K562 (cell line): Measurements from ENCODE around the gene AGRP. TPM values are rescaled to one million over a fixed set of nuclear protein-coding genes. Genes with fewer than 3 reads are reported as not detected.

Experiments used
- ATAC-seq: fragments of 200-7000 bp; cut with Tn5 transposase; 3 replicates; pipeline ENCODE4 v1.9.1; 2020; ENCODE audit warnings: moderate library complexity
- BruUV-seq: library from RNA; stranded (reverse); fragments of 400-500 nt; replicated peaks from 2 replicates; lab custom pipeline; 2021; lab: Mats Ljungman, UMichigan
- CTCF ChIA-PET: fragments of 300-600 bp; formaldehyde crosslinking; extraction: SDS; loops from one replicate; lab custom pipeline; 2021; ENCODE audit warnings: low intra/inter-chr PET ratio; lab: Yijun Ruan, JAX
- POLR2A ChIA-PET: fragments of 300-600, 350-650 bp; sonication (Branson Sonifier 250); formaldehyde crosslinking; extraction: SDS; loops from one replicate; lab custom pipeline; 2021; ENCODE audit warnings: antibody characterized with exemption, inconsistent platforms; lab: Yijun Ruan, JAX
- DNase-seq, 4 experiments: peaks; one replicate each; pipeline versions ENCODE4 v3.0.0 to v3.0.0-alpha.2; 2011 to 2018; ENCODE audit warnings: low spot score in 3 of 4, mixed read lengths in 3 of 4; ENCODE audit errors: extremely low read depth in 1 of 4
- FAIRE-seq: peaks from 2 replicates; lab custom pipeline; 2011; peaks lifted over from hg19 to GRCh38; lab: Jason Lieb, UNC
- H2AFZ ChIP-seq: 2 replicates; pipeline ENCODE4 v1.6.0; 2011; ENCODE audit warnings: low read depth, low read length, control low read depth, inconsistent platforms
- H3K27ac ChIP-seq: fragments of 200-600 bp; 3 replicates; pipeline ENCODE4 v1.8.0; 2011; ENCODE audit warnings: low read depth, mild to moderate bottlenecking, control low read depth, inconsistent platforms, low read length, moderate library complexity, mixed read lengths; ENCODE audit errors: extremely low read depth
- H3K27me3 ChIP-seq, 2 experiments: fragments of 300-600 bp in 1 of 2; 2 replicates in 1 of 2; 3 replicates in 1 of 2; pipeline versions ENCODE4 v1.6.0 to v1.8.0; 2011; ENCODE audit warnings: inconsistent platforms in 2 of 2, low read length in 2 of 2, mild to moderate bottlenecking in 1 of 2, mixed read lengths in 1 of 2, moderate library complexity in 1 of 2; ENCODE audit not compliant: control insufficient read depth in 2 of 2, insufficient read depth in 2 of 2
- H3K36me3 ChIP-seq: fragments of 300-600 bp; 3 replicates; pipeline ENCODE4 v1.8.0; 2011; ENCODE audit warnings: mild to moderate bottlenecking, low read length, inconsistent platforms; ENCODE audit not compliant: control insufficient read depth, insufficient read depth
- H3K4me1 ChIP-seq, 2 experiments: fragments of 200-600 bp in 1 of 2; replicated peaks in 1 of 2; 2 replicates in 1 of 2; 3 replicates in 1 of 2; pipeline versions ENCODE4 v1.5.1 to v1.8.0; 2011; ENCODE audit warnings: inconsistent platforms in 2 of 2, low read length in 2 of 2, mild to moderate bottlenecking in 1 of 2, mixed read lengths in 1 of 2, moderate library complexity in 1 of 2; ENCODE audit not compliant: control insufficient read depth in 2 of 2, insufficient read depth in 2 of 2
- H3K4me2 ChIP-seq: 2 replicates; pipeline ENCODE4 v1.6.1; 2011; ENCODE audit warnings: low read length, control low read depth, inconsistent platforms, mixed read lengths; ENCODE audit not compliant: insufficient read depth
- H3K4me3 ChIP-seq: fragments of 200-600 bp; sonication (generic), shearing (Covaris generic); 2 replicates; pipeline ENCODE4 v1.5.1; 2016; ENCODE audit warnings: control low read depth, inconsistent platforms
- H3K79me2 ChIP-seq: fragments of 200-600 bp; 3 replicates; pipeline ENCODE4 v1.8.0; 2011; ENCODE audit warnings: low read length, inconsistent platforms; ENCODE audit not compliant: control insufficient read depth, insufficient read depth
- H3K9ac ChIP-seq, 2 experiments: 2 replicates each; pipeline versions ENCODE4 v1.6.0 to v1.6.1; 2011; ENCODE audit warnings: low read depth in 2 of 2, low read length in 2 of 2, control low read depth in 1 of 2, inconsistent platforms in 1 of 2, mild to moderate bottlenecking in 1 of 2, mixed read lengths in 1 of 2; ENCODE audit not compliant: insufficient read depth in 1 of 2
- H3K9me1 ChIP-seq: one replicate; pipeline ENCODE4 v1.6.0; 2011; ENCODE audit warnings: inconsistent platforms, mild to moderate bottlenecking, low read length, moderate library complexity; ENCODE audit not compliant: control insufficient read depth, insufficient read depth
- H3K9me3 ChIP-seq: replicated peaks from 2 replicates; pipeline ENCODE4 v1.5.1; 2011; ENCODE audit warnings: low read depth, low read length, inconsistent platforms; ENCODE audit not compliant: control insufficient read depth, insufficient read depth
- H4K20me1 ChIP-seq: replicated peaks from 2 replicates; pipeline ENCODE4 v1.6.1; 2011; ENCODE audit warnings: low read length, inconsistent platforms, mixed read lengths; ENCODE audit not compliant: control insufficient read depth, insufficient read depth
- CBFA2T2 ChIP-seq: fragments of 450-650 bp; conservative IDR thresholded peaks from 2 replicates; pipeline ENCODE4 v1.6.1; 2017; ENCODE audit warnings: mild to moderate bottlenecking
- COPS2 ChIP-seq: fragments of 450-650 bp; conservative IDR thresholded peaks from 2 replicates; pipeline ENCODE4 v1.6.1; 2016; ENCODE audit warnings: mild to moderate bottlenecking, moderate library complexity
- IRF2 ChIP-seq: sonication (generic); formaldehyde crosslinking; IDR thresholded peaks from 2 replicates; pipeline ENCODE4 v1.8.1; 2022; ENCODE audit warnings: mild to moderate bottlenecking, missing genetic modification reagents
- MYC ChIP-seq, 2 experiments: fragments of 250-450 bp in 1 of 2; sonication (Bioruptor Pico) in 1 of 2; IDR thresholded peaks; 2 replicates each; pipeline versions ENCODE4 v1.5.1 to v1.6.1; 2012 to 2021; ENCODE audit warnings: low read depth in 2 of 2, borderline replicate concordance in 1 of 2, improper control_type of control experiment in 1 of 2, low read length in 1 of 2, mild to moderate bottlenecking in 1 of 2, moderate library complexity in 1 of 2
- NCOA1 ChIP-seq: fragments of 450-650 bp; IDR thresholded peaks from 2 replicates; pipeline ENCODE4 v1.6.1; 2016; ENCODE audit warnings: low read depth
- WGBS: fragments of 100-300 bp; shearing (Covaris generic); methylation state at CpG from one replicate; pipeline ENCODE4 v1.1.6; 2016; ENCODE audit warnings: low coverage, mixed read lengths; ENCODE audit not compliant: insufficient coverage; ENCODE audit errors: missing lambda C conversion rate; 5-methylcytosine and 5-hydroxymethylcytosine counted together
- in situ Hi-C: fragments of 300-500 bp; cut with MboI; formaldehyde crosslinking; loops from 4 replicates; pipeline ENCODE4 v1.15.0; 2018; ENCODE audit warnings: inconsistent platforms, mixed read lengths
- intact Hi-C: fragments of 100-400 bp; cut with micrococcal nuclease; formaldehyde crosslinking; loops from 2 replicates; pipeline ENCODE4 v1.14.2; 2022
- polyA plus RNA-seq, 8 experiments: library from polyadenylated mRNA; depleted of rRNA in 4 of 8; stranded (reverse) in 5 of 8; unstranded in 3 of 8; fragments of >200 nt; fragmentation: Nextera tagmentation in 2 of 8; fragmentation: Illumina TruSeq in 1 of 8; extraction: Ambion mirVana in 2 of 8; extraction: Trizol in 1 of 8; gene quantifications; 2 replicates each; pipeline versions ENCODE4 v1.2.1 to v1.2.3, GENCODE V29; 2011 to 2014; ENCODE audit warnings: inconsistent platforms in 1 of 8, missing spikeins in 1 of 8
- total RNA-seq, 7 experiments: library from RNA; depleted of rRNA in 6 of 7; stranded (reverse); fragments of >200 nt in 6 of 7; fragmentation: Illumina TruSeq in 2 of 7; extraction: Trizol in 2 of 7; gene quantifications; 2 replicates each; pipeline versions ENCODE4 v1.2.1 to v1.2.3, GENCODE V29; 2011 to 2021; ENCODE audit warnings: low replicate concordance in 1 of 7

Gene AGRP
- total and polyA plus RNA-seq, 9 of the 15 experiments (the other 6 are each of a cell fraction or from before 2014, with no cell fraction given), result not detected

GRCh38 chr16:67443265-67443664 lies 40.1 kb downstream of the AGRP start:
- POLR2A ChIA-PET, result interaction anchor here (0.7 to 1.3 kb wide), 3 partner anchors 9 to 269 kb away, joined by 3 read pairs; no protein-coding TSS in a partner anchor
- TF ChIP-seq IRF2 (CRISPR knock-in tag) (no peak), NCOA1 (no peak), COPS2 (no peak), CBFA2T2 (no peak), MYC (IDR thresholded peaks at IDR 0.05; ENCODE audit: low read depth, low read length) (no peak), MYC (CRISPR knock-in tag; IDR thresholded peaks at IDR 0.05; ENCODE audit: borderline replicate concordance, low read depth) (no peak)
- TF ChIP-seq, all 486 proteins: peak for 0
- 72% methylated on average over 6 of the region's 6 CpGs for WGBS
- Histone ChIP-seq H3K79me2 (no peaks in the 10 kb centered on the region), H3K27me3 (no peaks in the 10 kb centered on the region), H3K9me1 (no peaks in the 10 kb centered on the region), H3K36me3 (peaks cover 54% of the 10 kb centered on the region; the same call in 2 of the 3 replicates), H3K9ac (no peak overlapping the region), H3K4me2 (no peak overlapping the region), H4K20me1 (peaks cover 18% of the 10 kb centered on the region), H3K9me3 (no peaks in the 10 kb centered on the region), H2AFZ (no peak overlapping the region), H3K4me1 (peaks cover 0 to 37% of the 10 kb centered on the region in 2 experiments; a peak in 2 of 5 replicates), H3K27ac (no peak overlapping the region), H3K4me3 (no peak overlapping the region)
- in situ Hi-C loops, result no loop called here
- intact Hi-C loops, result no loop called here
- FAIRE-seq (no peak), ATAC-seq (no peak), DNase-seq (no peak)
- CTCF ChIA-PET, result no interaction called here
- no TSS peak for BruUV-seq
